Fibroblast of pulmonary artery (primary cell): ENCODE measurements around the gene R3HDM2.

Experiments
- DNase-seq: peaks from one replicate; pipeline ENCODE4 v3.0.0-alpha.2; 2010; ENCODE audit warnings: low read depth
- H3K4me3 ChIP-seq: replicated peaks from 2 replicates; pipeline ENCODE4 v1.5.1; 2011; ENCODE audit warnings: low read depth, mild to moderate bottlenecking, control low read depth, low read length, moderate library complexity
- CTCF ChIP-seq: IDR thresholded peaks from 2 replicates; pipeline ENCODE4 v1.5.1; 2011; ENCODE audit warnings: mild to moderate bottlenecking, control low read depth, low read length, inconsistent platforms; ENCODE audit errors: missing control alignments

Gene R3HDM2

GRCh38 chr12:57255916-57256315, 174.9 kb downstream of the R3HDM2 start:
- DNase-seq, result no peak
- H3K4me3 ChIP-seq, result no peak overlapping the region
- no peak for TF ChIP-seq CTCF

- no peak for TF ChIP-seq CTCF
- no peak overlapping the region for H3K4me3 ChIP-seq
- no peak for DNase-seq
Measured at GRCh38 chr12:57254506-57255280, 176.2 kb downstream of the R3HDM2 start.

GRCh38 chr12:57250956-57251355, 179.9 kb downstream of the R3HDM2 start, which contains the start of gene STAC3:
Gene STAC3, minus strand, starts transcription at chr12:57251187. Its CDS starts 1,551 bp downstream, at chr12:57249636.
- no peak for TF ChIP-seq CTCF
- no peak within 1 kb of the TSS for H3K4me3 ChIP-seq
- DNase-seq, result no peak

GRCh38 chr12:57250541-57250940, 180.3 kb downstream of the R3HDM2 start:
- no peak for TF ChIP-seq CTCF
- H3K4me3 ChIP-seq, result no peak overlapping the region
- DNase-seq, result no peak

GRCh38 chr12:57248934-57249742, 181.7 kb downstream of the R3HDM2 start:
- no peak overlapping the region for H3K4me3 ChIP-seq
- no peak for TF ChIP-seq CTCF
- DNase-seq, result no peak

- TF ChIP-seq CTCF, result no peak
- no peak for DNase-seq
- H3K4me3 ChIP-seq, result no peak overlapping the region
Measured at GRCh38 chr12:57247041-57247440, 183.8 kb downstream of the R3HDM2 start.
